HepG2 (cell line): ENCODE results near the gene GRPEL2. TPM values are rescaled to one million over a fixed set of nuclear protein-coding genes. Genes with fewer than 3 reads are reported as not detected.

Source experiments
- ASH2L ChIP-seq: fragments of 300-600, 200-600 bp; sonication (generic); IDR thresholded peaks from 2 replicates; pipeline ENCODE4 v1.7.0; 2017; ENCODE audit warnings: low read depth, mild to moderate bottlenecking, moderate library complexity, mixed read lengths, low read length; ENCODE audit not compliant: insufficient read length
- CC2D1A ChIP-seq: sonication (generic); formaldehyde crosslinking; IDR thresholded peaks from 2 replicates; pipeline ENCODE4 v1.8.1; 2023; ENCODE audit warnings: mild to moderate bottlenecking, missing genetic modification reagents
- FOXK1 ChIP-seq: sonication (generic); formaldehyde crosslinking; IDR thresholded peaks from 2 replicates; pipeline ENCODE4 v1.4.0; 2020; ENCODE audit warnings: low read depth, missing genetic modification reagents, borderline replicate concordance
- GABPB1 ChIP-seq: IDR thresholded peaks from 2 replicates; pipeline ENCODE4 v1.6.1; 2016; ENCODE audit warnings: mild to moderate bottlenecking, missing genetic modification reagents, moderate library complexity, missing compliant biosample characterization
- HOXA3 ChIP-seq: sonication (generic); formaldehyde crosslinking; IDR thresholded peaks from 2 replicates; pipeline ENCODE4 v1.5.0; 2020; ENCODE audit warnings: missing genetic modification reagents
- HOXD1 ChIP-seq: sonication (generic); formaldehyde crosslinking; IDR thresholded peaks from 2 replicates; pipeline ENCODE4 v1.5.0; 2020; ENCODE audit warnings: missing genetic modification reagents
- KDM2A ChIP-seq: sonication (generic); formaldehyde crosslinking; IDR thresholded peaks from 2 replicates; pipeline ENCODE4 v1.4.0; 2020; ENCODE audit warnings: low read depth, missing genetic modification reagents, borderline replicate concordance
- KLF12 ChIP-seq: sonication (generic); formaldehyde crosslinking; IDR thresholded peaks from 2 replicates; pipeline ENCODE4 v1.4.0; 2020; ENCODE audit warnings: missing genetic modification reagents, borderline replicate concordance
- MAF1 ChIP-seq: sonication (generic); formaldehyde crosslinking; IDR thresholded peaks from 2 replicates; pipeline ENCODE4 v1.5.0; 2020; ENCODE audit warnings: missing genetic modification reagents, borderline replicate concordance
- MAZ ChIP-seq, 2 experiments: sonication (generic) in 1 of 2; formaldehyde crosslinking in 1 of 2; IDR thresholded peaks; 2 replicates each; pipeline versions ENCODE4 v1.5.0 to v1.6.1; 2012 to 2020; ENCODE audit warnings: low read depth in 2 of 2, mild to moderate bottlenecking in 2 of 2, borderline replicate concordance in 1 of 2, improper control_type of control experiment in 1 of 2, low read length in 1 of 2, missing genetic modification reagents in 1 of 2, moderate library complexity in 1 of 2
- MED1 ChIP-seq: sonication (generic); formaldehyde crosslinking; IDR thresholded peaks from 2 replicates; pipeline ENCODE4 v1.4.0; 2020; ENCODE audit warnings: missing genetic modification reagents
- MIER3 ChIP-seq: IDR thresholded peaks from 2 replicates; pipeline ENCODE4 v1.6.1; 2016; ENCODE audit warnings: missing compliant biosample characterization, borderline replicate concordance
- MTERF4 ChIP-seq: sonication (generic); formaldehyde crosslinking; IDR thresholded peaks from 2 replicates; pipeline ENCODE4 v1.8.0; 2023; ENCODE audit warnings: mild to moderate bottlenecking, missing genetic modification reagents
- MYC ChIP-seq: sonication (generic); formaldehyde crosslinking; IDR thresholded peaks from 2 replicates; pipeline ENCODE4 v1.9.0; 2021; ENCODE audit warnings: missing genetic modification reagents, borderline replicate concordance
- NAIF1 ChIP-seq: sonication (generic); formaldehyde crosslinking; IDR thresholded peaks from 2 replicates; pipeline ENCODE4 v1.5.0; 2020; ENCODE audit warnings: mild to moderate bottlenecking, missing genetic modification reagents, borderline replicate concordance
- NCOA5 ChIP-seq: sonication (generic); formaldehyde crosslinking; IDR thresholded peaks from 2 replicates; pipeline ENCODE4 v1.4.0; 2020; ENCODE audit warnings: missing genetic modification reagents
- NFYC ChIP-seq: IDR thresholded peaks from 2 replicates; pipeline ENCODE4 v1.6.1; 2016; ENCODE audit warnings: missing genetic modification reagents, missing compliant biosample characterization
- PAWR ChIP-seq: sonication (generic); formaldehyde crosslinking; IDR thresholded peaks from 2 replicates; pipeline ENCODE4 v1.4.0; 2020; ENCODE audit warnings: missing genetic modification reagents, mild to moderate bottlenecking, borderline replicate concordance
- RXRA ChIP-seq: sonication (generic); formaldehyde crosslinking; IDR thresholded peaks from 2 replicates; pipeline ENCODE4 v1.5.1; 2020; ENCODE audit warnings: missing genetic modification reagents
- SIN3B ChIP-seq: fragments of 150-350 bp; IDR thresholded peaks from 2 replicates; pipeline ENCODE4 v1.6.1; 2014; ENCODE audit warnings: low read length
- SKI ChIP-seq: fragments of 450-650 bp; IDR thresholded peaks from one replicate; pipeline ENCODE4 v1.6.1; 2018; ENCODE audit warnings: mild to moderate bottlenecking; ENCODE audit not compliant: partially characterized antibody
- SP4 ChIP-seq: sonication (generic); formaldehyde crosslinking; IDR thresholded peaks from 2 replicates; pipeline ENCODE4 v1.8.1; 2023; ENCODE audit warnings: mild to moderate bottlenecking, missing genetic modification reagents
- WIZ ChIP-seq: sonication (generic); formaldehyde crosslinking; IDR thresholded peaks from 2 replicates; pipeline ENCODE4 v1.5.1; 2020; ENCODE audit warnings: mild to moderate bottlenecking, missing genetic modification reagents
- ZNF180 ChIP-seq: sonication (generic); formaldehyde crosslinking; IDR thresholded peaks from 2 replicates; pipeline ENCODE4 v1.4.0; 2020; ENCODE audit warnings: low read depth, missing genetic modification reagents, borderline replicate concordance
- ZNF20 ChIP-seq: sonication (generic); formaldehyde crosslinking; IDR thresholded peaks from 2 replicates; pipeline ENCODE4 v1.4.0; 2020; ENCODE audit warnings: mild to moderate bottlenecking, moderate library complexity, missing genetic modification reagents
- ZNF282 ChIP-seq: fragments of 450-650 bp; IDR thresholded peaks from 2 replicates; pipeline ENCODE4 v1.6.1; 2018; ENCODE audit not compliant: partially characterized antibody
- ZNF484 ChIP-seq: sonication (generic); formaldehyde crosslinking; IDR thresholded peaks from 2 replicates; pipeline ENCODE4 v1.5.1; 2020; ENCODE audit warnings: mild to moderate bottlenecking, low read depth, missing genetic modification reagents, borderline replicate concordance
- ZNF597 ChIP-seq: sonication (generic); formaldehyde crosslinking; IDR thresholded peaks from 2 replicates; pipeline ENCODE4 v1.5.0; 2020; ENCODE audit warnings: missing genetic modification reagents
- ZNF780A ChIP-seq: sonication (generic); formaldehyde crosslinking; IDR thresholded peaks from 2 replicates; pipeline ENCODE4 v1.8.0; 2022; ENCODE audit warnings: mild to moderate bottlenecking, missing genetic modification reagents, moderate library complexity
- ZNF879 ChIP-seq: sonication (generic); formaldehyde crosslinking; IDR thresholded peaks from 2 replicates; pipeline ENCODE4 v1.8.1; 2023; ENCODE audit warnings: missing genetic modification reagents
- polyA plus RNA-seq, 8 experiments: library from polyadenylated mRNA; depleted of rRNA in 3 of 8; stranded (reverse) in 7 of 8; unstranded in 1 of 8; fragments of >200 nt; fragmentation: Illumina TruSeq in 4 of 8; extraction: Trizol in 4 of 8; gene quantifications; 2 replicates each; pipeline versions ENCODE4 v1.2.1 to v1.2.3, GENCODE V29; 2011 to 2016; ENCODE audit warnings: low read depth in 4 of 8, missing spikeins in 1 of 8, mixed read lengths in 1 of 8; ENCODE audit not compliant: insufficient read depth in 1 of 8
- total RNA-seq, 5 experiments: library from RNA; depleted of rRNA; stranded (reverse); fragments of >200 nt; fragmentation: Illumina TruSeq; extraction: Trizol; gene quantifications; 2 replicates each; pipeline ENCODE4 v1.2.3, GENCODE V29; 2016; ENCODE audit warnings: low read depth in 1 of 5

GRPEL2 gene
- total and polyA plus RNA-seq, 2 of the 13 experiments (the other 11 are each of a cell fraction or from before 2014, with no cell fraction given) = 13.1 to 16.6 TPM

- no peak for TF ChIP-seq MTERF4 (CRISPR knock-in tag)
- TF ChIP-seq GABPB1 = peak; percentile 36; the same call in 1 of the 2 replicates
- TF ChIP-seq MAZ (IDR thresholded peaks at IDR 0.05; ENCODE audit: borderline replicate concordance, low read depth, low read length) = peak; percentile 47; the same call in 1 of the 2 replicates
- 0 out of 2 replicates have a peak, but pooled peaks have one; percentile 20 for TF ChIP-seq MAZ (CRISPR knock-in tag; IDR thresholded peaks at IDR 0.05; ENCODE audit: low read depth)
- no peak; the same call in 1 of the 2 replicates for TF ChIP-seq WIZ (CRISPR knock-in tag)
- no peak for TF ChIP-seq ZNF879 (CRISPR knock-in tag)
- peak; percentile 35 for TF ChIP-seq SKI
- no peak for TF ChIP-seq ZNF282
- peak; percentile 47; the same call in 1 of the 2 replicates for TF ChIP-seq MED1
- no peak for TF ChIP-seq SIN3B
- TF ChIP-seq NCOA5 (CRISPR knock-in tag) = no peak
- peak; percentile 49; the same call in 1 of the 2 replicates for TF ChIP-seq HOXA3 (CRISPR knock-in tag)
- no peak for TF ChIP-seq ZNF597 (CRISPR knock-in tag)
- peak; percentile 58; the same call in 1 of the 2 replicates for TF ChIP-seq KDM2A
- TF ChIP-seq ZNF20 (CRISPR knock-in tag) = no peak
- TF ChIP-seq ZNF484 (CRISPR knock-in tag) = no peak
- peak; percentile 55; the same call in 1 of the 2 replicates for TF ChIP-seq KLF12 (CRISPR knock-in tag)
- no peak for TF ChIP-seq ZNF180
- TF ChIP-seq HOXD1 = no peak
- TF ChIP-seq CC2D1A (CRISPR knock-in tag) = no peak
- TF ChIP-seq PAWR = no peak
- TF ChIP-seq MAF1 (CRISPR knock-in tag) = no peak
- TF ChIP-seq MIER3 (CRISPR knock-in tag) = no peak; the same call in 1 of the 2 replicates
- TF ChIP-seq NFYC (CRISPR knock-in tag) = 0 out of 2 replicates have a peak, but pooled peaks have one; percentile 24
- TF ChIP-seq ZNF780A (CRISPR knock-in tag) = no peak
- no peak for TF ChIP-seq NAIF1
- TF ChIP-seq MYC (CRISPR knock-in tag) = no peak; the same call in 1 of the 2 replicates
- 0 out of 2 replicates have a peak, but pooled peaks have one; percentile 37 for TF ChIP-seq SP4
- 0 out of 2 replicates have a peak, but pooled peaks have one; percentile 11 for TF ChIP-seq FOXK1 (CRISPR knock-in tag)
- TF ChIP-seq RXRA (CRISPR knock-in tag) = peak; percentile 54; the same call in 1 of the 2 replicates
- TF ChIP-seq ASH2L = no peak
Observed at GRCh38 chr5:149367249-149367971, 22.1 kb downstream of the GRPEL2 start (continued).
